ENCODE data around the gene FOXN1. TPM values are rescaled to one million over a fixed set of nuclear protein-coding genes. Genes with fewer than 3 reads are reported as not detected.

The FOXN1 gene
- total and polyA plus RNA-seq, 8 donors = 0.43 to 9.3 (median 2.4) TPM; not detected in 5

DNA sequence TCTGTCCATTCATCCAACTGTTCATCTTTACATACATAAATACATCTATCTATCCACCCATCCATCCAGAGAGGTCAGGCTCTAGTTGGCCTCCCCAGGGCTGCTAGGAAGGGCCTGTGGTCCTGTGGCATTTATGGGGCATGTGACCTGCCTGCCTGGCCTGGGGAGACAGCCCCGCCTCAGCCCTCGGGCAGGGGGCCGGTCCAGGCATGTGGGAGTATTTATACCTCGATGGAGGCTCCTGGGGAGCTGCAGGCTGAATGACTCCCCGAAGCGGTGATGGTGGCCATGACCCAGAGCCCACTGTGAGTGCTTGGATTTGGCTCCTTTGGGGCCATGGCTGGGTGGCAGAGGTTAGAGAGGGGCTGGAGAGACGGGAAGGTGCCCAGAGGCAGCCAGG, 7.3 kb downstream of the FOXN1 start:
- WGBS, 5 donors = 70 to 78% (median 74%) methylated on average over 7 of the region's 7 CpGs
- TF ChIP-seq, protein P1, sequence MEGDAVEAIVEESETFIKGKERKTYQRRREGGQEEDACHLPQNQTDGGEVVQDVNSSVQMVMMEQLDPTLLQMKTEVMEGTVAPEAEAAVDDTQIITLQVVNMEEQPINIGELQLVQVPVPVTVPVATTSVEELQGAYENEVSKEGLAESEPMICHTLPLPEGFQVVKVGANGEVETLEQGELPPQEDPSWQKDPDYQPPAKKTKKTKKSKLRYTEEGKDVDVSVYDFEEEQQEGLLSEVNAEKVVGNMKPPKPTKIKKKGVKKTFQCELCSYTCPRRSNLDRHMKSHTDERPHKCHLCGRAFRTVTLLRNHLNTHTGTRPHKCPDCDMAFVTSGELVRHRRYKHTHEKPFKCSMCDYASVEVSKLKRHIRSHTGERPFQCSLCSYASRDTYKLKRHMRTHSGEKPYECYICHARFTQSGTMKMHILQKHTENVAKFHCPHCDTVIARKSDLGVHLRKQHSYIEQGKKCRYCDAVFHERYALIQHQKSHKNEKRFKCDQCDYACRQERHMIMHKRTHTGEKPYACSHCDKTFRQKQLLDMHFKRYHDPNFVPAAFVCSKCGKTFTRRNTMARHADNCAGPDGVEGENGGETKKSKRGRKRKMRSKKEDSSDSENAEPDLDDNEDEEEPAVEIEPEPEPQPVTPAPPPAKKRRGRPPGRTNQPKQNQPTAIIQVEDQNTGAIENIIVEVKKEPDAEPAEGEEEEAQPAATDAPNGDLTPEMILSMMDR (IDR thresholded peaks at IDR 0.05) = no peak
- TF ChIP-seq EP300 (IDR thresholded peaks at IDR 0.05) = no peak
- no peak for TF ChIP-seq POLR2AphosphoS5 (IDR thresholded peaks at IDR 0.05)
- TF ChIP-seq POLR2A (IDR thresholded peaks at IDR 0.05) = no peak
- H3K27ac ChIP-seq = no peak overlapping the region
- peaks cover under 1 to 60% (median 23%) of the 10 kb centered on the region in 3 donors for H3K27me3 ChIP-seq
- H3K36me3 ChIP-seq = no peaks in the 10 kb centered on the region
- peaks cover 0 to 6% (median 3%) of the 10 kb centered on the region in 4 donors for H3K4me1 ChIP-seq
- no peaks in the 10 kb centered on the region for H3K9me3 ChIP-seq
- intact Hi-C loops (cut with DNase I; ENCODE audit: low total_unique reads) = no loop called here
- DNase-seq = no peak
- no peak overlapping the region for H3K4me3 ChIP-seq

DNA sequence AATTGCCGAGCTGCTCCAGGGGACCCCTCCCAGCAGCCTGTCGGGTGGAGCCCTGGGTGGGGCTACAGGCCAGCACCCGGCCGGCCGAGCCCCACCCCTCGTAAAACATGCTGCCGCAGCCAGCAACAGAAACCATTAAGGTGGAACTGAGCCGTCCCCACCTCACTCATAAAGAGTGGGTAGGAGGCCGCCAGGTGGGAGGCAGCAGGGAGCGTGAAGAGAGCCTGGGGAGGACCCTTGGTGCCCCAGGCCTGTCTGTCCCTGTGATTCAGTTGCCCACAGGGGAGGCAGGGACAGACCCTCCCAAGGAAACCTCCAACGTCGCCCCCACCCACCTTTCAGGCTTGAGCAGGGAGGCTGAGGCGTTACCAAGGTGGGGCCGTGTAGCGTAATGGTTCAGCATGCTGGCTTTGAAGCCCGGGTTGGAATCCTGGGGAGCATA, 8.4 kb downstream of the FOXN1 start:
- peaks cover 0 to 49% (median 13%) of the 10 kb centered on the region in 3 donors for H3K27me3 ChIP-seq
- peak in 1 of 2 donors; percentile 67 for DNase-seq
- TF ChIP-seq EP300 (IDR thresholded peaks at IDR 0.05) = no peak
- no peak for TF ChIP-seq POLR2AphosphoS5 (IDR thresholded peaks at IDR 0.05)
- TF ChIP-seq, protein P1 (IDR thresholded peaks at IDR 0.05) = no peak
- TF ChIP-seq POLR2A (IDR thresholded peaks at IDR 0.05) = no peak
- no peaks in the 10 kb centered on the region for H3K36me3 ChIP-seq
- 28 to 43% (median 33%) methylated on average over 15 to 16 of the region's 16 CpGs for WGBS, 5 donors
- peaks cover 0 to 6% (median 3%) of the 10 kb centered on the region in 4 donors for H3K4me1 ChIP-seq
- no peaks in the 10 kb centered on the region for H3K9me3 ChIP-seq
- intact Hi-C loops (cut with DNase I; ENCODE audit: low total_unique reads) = no loop called here
- no peak overlapping the region for H3K4me3 ChIP-seq
- H3K27ac ChIP-seq = no peak overlapping the region

DNA sequence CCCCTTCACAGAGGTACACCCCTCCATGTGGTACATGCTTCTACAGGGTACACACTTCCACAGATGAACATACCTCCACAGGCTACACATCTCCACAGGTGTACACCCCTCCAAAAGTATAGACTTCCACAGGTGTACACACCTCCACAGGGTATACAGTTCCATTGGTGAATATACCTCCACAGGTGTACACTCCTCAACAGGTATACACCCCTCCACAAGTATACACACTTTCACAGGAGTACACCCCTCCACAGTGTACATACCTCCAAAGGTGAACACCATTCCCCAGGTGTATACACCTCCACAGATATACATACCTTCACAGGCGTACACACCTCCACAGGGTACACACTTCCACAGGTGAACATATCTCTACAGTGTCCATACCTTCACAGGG, 9.4 kb downstream of the FOXN1 start:
- intact Hi-C loops (cut with DNase I; ENCODE audit: low total_unique reads) = no loop called here
- H3K27ac ChIP-seq = no peak overlapping the region
- no peaks in the 10 kb centered on the region for H3K36me3 ChIP-seq
- WGBS, 5 donors = 96 to 100% (median 100%) methylated on average over 1 of the region's 1 CpG
- H3K4me1 ChIP-seq = peaks cover 0 to 6% (median 3%) of the 10 kb centered on the region in 4 donors
- no peaks in the 10 kb centered on the region for H3K9me3 ChIP-seq
- no peak for DNase-seq
- H3K27me3 ChIP-seq = peaks cover 0 to 39% (median 8%) of the 10 kb centered on the region in 3 donors
- TF ChIP-seq POLR2A (IDR thresholded peaks at IDR 0.05) = no peak
- TF ChIP-seq POLR2AphosphoS5 (IDR thresholded peaks at IDR 0.05) = no peak
- TF ChIP-seq, protein P1 (IDR thresholded peaks at IDR 0.05) = no peak
- no peak for TF ChIP-seq EP300 (IDR thresholded peaks at IDR 0.05)
- no peak overlapping the region for H3K4me3 ChIP-seq

DNA sequence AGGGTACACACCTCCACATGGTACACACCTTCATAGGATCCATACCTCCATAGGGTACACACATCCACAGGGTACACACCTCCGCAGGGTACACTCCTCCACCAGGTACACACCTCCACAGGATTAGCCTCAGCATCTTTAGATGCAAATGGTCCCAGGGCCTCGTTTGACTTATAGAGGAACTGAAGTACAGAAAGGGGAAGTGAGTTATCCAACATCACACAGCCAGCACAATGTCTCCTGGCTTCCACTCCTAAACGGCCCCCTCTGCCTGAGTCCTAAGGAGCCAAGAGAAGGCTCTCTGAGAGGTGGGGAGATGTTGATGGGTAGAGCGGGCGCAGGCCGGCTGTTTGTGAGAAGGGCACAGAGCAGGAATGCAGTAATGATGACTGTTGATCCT, 12.0 kb downstream of the FOXN1 start:
- Histone ChIP-seq H3K4me3 (no peak overlapping the region), H3K36me3 (no peaks in the 10 kb centered on the region), H3K27ac (no peak overlapping the region), H3K4me1 (peaks cover 0 to 6% (median 3%) of the 10 kb centered on the region in 4 donors), H3K9me3 (no peaks in the 10 kb centered on the region), H3K27me3 (peaks cover 0 to 15% (median 0%) of the 10 kb centered on the region in 3 donors)
- no peak for DNase-seq
- no peak for TF ChIP-seq EP300 (IDR thresholded peaks at IDR 0.05)
- intact Hi-C loops (cut with DNase I; ENCODE audit: low total_unique reads) = no loop called here
- 61 to 75% (median 68%) methylated on average over 6 of the region's 6 CpGs for WGBS, 5 donors

DNA sequence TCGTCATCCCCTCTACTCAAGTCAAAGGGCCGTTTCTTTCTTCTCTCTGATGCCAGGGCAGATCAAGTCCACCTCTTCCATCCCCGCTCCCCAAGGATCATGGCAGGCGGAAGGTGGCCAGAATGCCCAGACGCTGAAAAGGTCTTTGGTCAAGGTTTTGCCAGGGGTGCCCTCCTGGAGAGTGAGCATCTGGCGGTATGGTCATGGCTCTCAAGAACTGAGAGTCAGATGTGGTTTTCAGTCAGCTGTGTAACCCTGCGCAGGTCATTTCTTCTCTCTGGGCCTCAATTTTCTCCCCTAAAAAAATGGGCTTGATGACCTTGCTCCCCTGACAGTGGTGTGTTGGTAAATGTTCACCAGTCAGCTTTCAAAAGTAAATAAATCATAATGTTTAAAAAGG, 12.4 kb downstream of the FOXN1 start:
- TF ChIP-seq EP300 (IDR thresholded peaks at IDR 0.05) (no peak), POLR2A (IDR thresholded peaks at IDR 0.05) (no peak), POLR2AphosphoS5 (IDR thresholded peaks at IDR 0.05) (no peak)
- TF ChIP-seq, protein P1 (IDR thresholded peaks at IDR 0.05) = no peak
- Histone ChIP-seq H3K9me3 (no peaks in the 10 kb centered on the region), H3K4me1 (peaks cover 0 to 6% (median 3%) of the 10 kb centered on the region in 4 donors), H3K27me3 (peaks cover 0 to 12% (median 0%) of the 10 kb centered on the region in 3 donors), H3K4me3 (no peak overlapping the region), H3K27ac (no peak overlapping the region), H3K36me3 (no peaks in the 10 kb centered on the region)
- intact Hi-C loops (cut with DNase I; ENCODE audit: low total_unique reads) = no loop called here
- DNase-seq = no peak
- 84 to 87% (median 85%) methylated on average over 7 of the region's 7 CpGs for WGBS, 5 donors

Data from stomach (tissue), 9 donors.